GM23248 (cell line): ENCODE measurements around the gene COL6A1. TPM values are rescaled to one million over a fixed set of nuclear protein-coding genes. Genes with fewer than 3 reads are reported as not detected.

Experiments used
- DNase-seq: peaks from one replicate; pipeline ENCODE4 v3.0.0-alpha.2; 2015
- H2AFZ ChIP-seq: fragments of 200-600 bp; sonication (generic); 2 replicates; pipeline ENCODE4 v1.6.1; 2016; ENCODE audit warnings: antibody characterized with exemption
- H3F3A ChIP-seq: fragments of 200-600 bp; sonication (generic); 2 replicates; pipeline ENCODE4 v1.6.1; 2016; ENCODE audit warnings: mild to moderate bottlenecking, antibody characterized with exemption, mixed run types; ENCODE audit not compliant: insufficient read depth
- H3K27ac ChIP-seq: fragments of 200-600 bp; sonication (generic); 2 replicates; pipeline ENCODE4 v1.5.1; 2016; ENCODE audit warnings: mild to moderate bottlenecking
- H3K27me3 ChIP-seq: fragments of 200-600 bp; sonication (generic); replicated peaks from 2 replicates; pipeline ENCODE4 v1.6.1; 2016; ENCODE audit warnings: mild to moderate bottlenecking; ENCODE audit not compliant: insufficient read depth
- H3K36me3 ChIP-seq: fragments of 200-600 bp; sonication (generic); 2 replicates; pipeline ENCODE4 v1.6.1; 2016; ENCODE audit warnings: low read depth, mild to moderate bottlenecking
- H3K4me1 ChIP-seq: fragments of 200-600 bp; sonication (generic); 2 replicates; pipeline ENCODE4 v1.6.1; 2016; ENCODE audit warnings: mild to moderate bottlenecking; ENCODE audit not compliant: insufficient read depth
- H3K4me2 ChIP-seq: fragments of 200-600 bp; sonication (generic); one replicate; pipeline ENCODE4 v1.6.1; 2016; ENCODE audit warnings: mild to moderate bottlenecking; ENCODE audit not compliant: unreplicated experiment
- H3K4me3 ChIP-seq: fragments of 200-600 bp; sonication (generic); 2 replicates; pipeline ENCODE4 v1.5.1; 2016; ENCODE audit warnings: mild to moderate bottlenecking
- H3K79me2 ChIP-seq: fragments of 200-600 bp; sonication (generic); 2 replicates; pipeline ENCODE4 v1.6.1; 2016; ENCODE audit warnings: mild to moderate bottlenecking; ENCODE audit not compliant: insufficient read depth
- H3K9ac ChIP-seq: fragments of 200-600 bp; sonication (generic); 2 replicates; pipeline ENCODE4 v1.6.1; 2016; ENCODE audit warnings: mild to moderate bottlenecking
- H3K9me2 ChIP-seq: fragments of 200-600 bp; sonication (generic); 2 replicates; pipeline ENCODE4 v1.6.1; 2016; ENCODE audit warnings: mixed run types, mild to moderate bottlenecking, moderate library complexity; ENCODE audit not compliant: insufficient read depth
- H3K9me3 ChIP-seq: fragments of 200-600 bp; sonication (generic); one replicate; pipeline ENCODE4 v1.6.1; 2017; ENCODE audit warnings: low read depth
- H4K20me1 ChIP-seq: fragments of 200-600 bp; sonication (generic); 2 replicates; pipeline ENCODE4 v1.6.0; 2016; ENCODE audit not compliant: insufficient read depth
- EZH2 ChIP-seq: fragments of 200-600 bp; sonication (generic); IDR thresholded peaks from 2 replicates; pipeline ENCODE4 v1.6.1; 2018; ENCODE audit warnings: antibody characterized with exemption, mild to moderate bottlenecking; ENCODE audit not compliant: insufficient read depth, poor library complexity, severe bottlenecking
- EZH2phosphoT487 ChIP-seq: fragments of 200-600 bp; sonication (generic); IDR thresholded peaks from 2 replicates; pipeline ENCODE4 v1.6.1; 2018; ENCODE audit warnings: antibody characterized with exemption, moderate library complexity, mild to moderate bottlenecking, low read depth; ENCODE audit not compliant: insufficient read depth
- WGBS, 2 experiments: methylation state at CpG; one replicate each; pipeline ENCODE4 v1.1.6; 2015 to 2017; ENCODE audit warnings: low lambda C conversion rate in 2 of 2, low coverage in 1 of 2; ENCODE audit errors: missing lambda C conversion rate in 2 of 2; 5-methylcytosine and 5-hydroxymethylcytosine counted together
- in situ Hi-C: fragments of 300-500 bp; cut with MboI; formaldehyde crosslinking; loops from 2 replicates; pipeline ENCODE4 v1.15.0; 2020
- polyA plus RNA-seq: library from polyadenylated mRNA; unstranded; fragments of >200 nt; fragmentation: Nextera tagmentation; extraction: Ambion mirVana; gene quantifications from 2 replicates; pipeline ENCODE4 v1.2.1, GENCODE V29; 2016
- total RNA-seq: library from RNA; depleted of rRNA; stranded (reverse); fragments of >200 nt; shearing (Covaris generic); gene quantifications from 2 replicates; pipeline ENCODE4 v1.2.3, GENCODE V29; 2014

Gene COL6A1
- total and polyA plus RNA-seq, 2 experiments from 2014 or later = 685 to 1,783 TPM

DNA sequence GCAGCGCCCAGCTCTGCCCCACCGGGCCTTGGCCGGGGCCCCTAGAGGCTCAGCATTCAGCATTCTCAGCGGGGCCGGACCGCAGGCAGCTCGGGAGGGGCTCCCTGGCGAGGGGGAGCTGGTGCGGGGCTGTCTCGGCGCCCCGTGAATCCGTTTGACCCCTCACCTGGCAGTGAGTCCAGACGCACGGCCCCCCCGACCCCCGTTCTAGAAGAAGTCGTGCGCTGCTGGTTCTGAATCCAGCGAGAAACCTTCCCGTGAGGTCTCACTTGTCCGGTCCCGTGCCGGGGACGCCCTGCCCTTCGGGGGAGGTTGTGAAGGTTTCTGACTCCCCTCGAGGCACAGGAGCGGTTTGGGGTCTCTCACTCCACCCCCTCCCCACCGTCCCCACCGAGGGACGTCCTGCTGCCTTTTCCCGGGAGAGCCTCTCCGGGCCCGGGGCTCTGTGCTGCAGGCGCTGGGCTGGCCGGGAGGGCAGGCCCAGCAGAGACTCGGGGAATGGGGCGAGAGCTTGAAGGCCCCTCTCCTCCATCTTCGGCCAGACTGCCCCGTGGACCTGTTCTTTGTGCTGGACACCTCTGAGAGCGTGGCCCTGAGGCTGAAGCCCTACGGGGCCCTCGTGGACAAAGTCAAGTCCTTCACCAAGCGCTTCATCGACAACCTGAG lies 655 bp downstream of the COL6A1 start:
- peak overlapping the region; percentile 83 for H3K4me2 ChIP-seq
- H3K4me1 ChIP-seq = peaks cover 21% of the 10 kb centered on the region
- no peaks in the 10 kb centered on the region for H3K27me3 ChIP-seq
- H3K4me3 ChIP-seq = peak overlapping the region; percentile 90
- in situ Hi-C loops = no loop called here
- H3K27ac ChIP-seq = peak overlapping the region; percentile 80
- TF ChIP-seq EZH2phosphoT487 (no peak), EZH2 (no peak)
- WGBS, 2 experiments = 1 to 3% methylated on average over 27 to 37 of the region's 45 CpGs
- H3K9me3 ChIP-seq = no peaks in the 10 kb centered on the region
- H3K79me2 ChIP-seq = peaks cover 55% of the 10 kb centered on the region
- no peaks in the 10 kb centered on the region for H4K20me1 ChIP-seq
- no peak overlapping the region for H2AFZ ChIP-seq
- H3K9ac ChIP-seq = peak overlapping the region; percentile 96
- DNase-seq = peak; percentile 57
- peaks cover 27% of the 10 kb centered on the region; the same call in 1 of the 2 replicates for H3K36me3 ChIP-seq
- peaks cover 25% of the 10 kb centered on the region for H3F3A ChIP-seq
- no peaks in the 10 kb centered on the region for H3K9me2 ChIP-seq

DNA sequence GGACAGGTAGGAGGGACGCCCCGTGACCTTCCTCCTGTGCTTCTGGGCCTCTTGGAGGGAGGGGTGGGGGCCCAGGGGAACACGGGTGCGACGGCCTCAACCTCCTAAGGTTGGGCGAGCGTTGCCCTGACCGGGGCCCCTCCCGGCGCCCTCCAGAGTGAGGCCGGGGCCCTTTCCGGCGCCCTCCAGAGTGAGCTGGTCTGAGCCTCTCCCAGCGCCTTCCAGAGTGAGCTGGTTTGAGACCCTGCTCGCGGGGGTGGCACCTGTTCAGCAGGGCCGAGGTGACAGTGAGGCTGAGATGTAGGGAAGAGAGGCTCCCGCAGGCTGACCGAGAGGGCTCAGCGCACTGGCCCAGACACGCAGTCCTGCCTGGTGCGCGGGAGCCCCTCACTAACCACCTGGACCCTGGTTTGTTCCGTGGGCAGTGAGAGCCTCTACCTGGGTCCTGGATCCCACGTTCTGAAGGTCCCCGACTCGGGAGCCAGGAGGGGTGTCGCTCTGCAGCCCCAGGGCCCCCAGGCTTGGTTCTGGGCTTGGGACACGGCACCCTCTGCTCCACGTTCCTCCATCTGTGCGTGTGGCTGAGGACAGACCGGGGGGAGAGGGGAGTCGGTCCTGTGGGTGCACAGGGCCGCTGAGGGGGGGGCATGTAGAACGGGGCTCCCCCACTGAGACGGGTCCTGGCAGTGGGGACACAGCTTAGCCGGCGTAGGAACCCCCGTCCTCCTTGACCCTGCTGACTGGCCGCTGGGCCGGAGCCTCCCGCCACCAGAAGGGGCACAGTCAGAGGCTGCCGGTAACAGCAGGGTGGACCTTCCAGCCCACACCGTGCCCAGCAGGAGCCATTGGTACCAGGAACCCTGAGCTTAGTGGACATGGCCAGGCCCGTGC lies 1.4 kb downstream of the COL6A1 start:
- Histone ChIP-seq H3K36me3 (peaks cover 29% of the 10 kb centered on the region; the same call in 1 of the 2 replicates), H3K27ac (peak overlapping the region; percentile 80), H3K4me2 (peak overlapping the region; percentile 83), H3F3A (peaks cover 25% of the 10 kb centered on the region), H3K9ac (peak overlapping the region; percentile 96), H3K9me2 (no peaks in the 10 kb centered on the region), H2AFZ (no peak overlapping the region), H3K9me3 (no peaks in the 10 kb centered on the region), H3K79me2 (peaks cover 58% of the 10 kb centered on the region), H4K20me1 (no peaks in the 10 kb centered on the region), H3K27me3 (no peaks in the 10 kb centered on the region), H3K4me3 (peak overlapping the region; percentile 90), H3K4me1 (peaks cover 21% of the 10 kb centered on the region)
- no peak for TF ChIP-seq EZH2phosphoT487
- TF ChIP-seq EZH2 = no peak
- peak; percentile 53 for DNase-seq
- 1 to 3% methylated on average over 40 to 45 of the region's 45 CpGs for WGBS, 2 experiments
- in situ Hi-C loops = no loop called here

DNA sequence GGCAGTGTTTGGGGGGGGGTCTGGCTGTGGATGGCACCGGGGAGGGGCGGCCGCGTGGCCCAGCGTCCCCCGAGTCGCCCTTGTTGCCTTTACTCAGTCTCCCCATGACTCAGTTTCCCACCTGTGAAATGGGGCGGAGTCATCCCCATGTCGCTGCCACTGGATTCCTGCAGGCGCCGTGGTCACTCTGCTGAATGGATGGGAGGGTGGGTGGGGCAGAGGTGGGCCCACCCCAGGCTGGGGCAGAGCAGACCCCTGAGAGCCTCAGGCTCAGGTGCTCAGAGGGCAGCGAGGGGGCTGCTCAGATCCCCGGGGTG lies 2.0 kb downstream of the COL6A1 start:
- Histone ChIP-seq H3F3A (peaks cover 25% of the 10 kb centered on the region), H3K9me2 (no peaks in the 10 kb centered on the region), H4K20me1 (no peaks in the 10 kb centered on the region), H3K79me2 (peaks cover 62% of the 10 kb centered on the region), H3K4me3 (peak overlapping the region; percentile 90), H3K4me2 (peak overlapping the region; percentile 83), H3K27ac (peak overlapping the region; percentile 80), H3K4me1 (peaks cover 19% of the 10 kb centered on the region), H3K9ac (peak overlapping the region; percentile 96), H3K9me3 (no peaks in the 10 kb centered on the region), H2AFZ (no peak overlapping the region), H3K27me3 (no peaks in the 10 kb centered on the region), H3K36me3 (peaks cover 29% of the 10 kb centered on the region; the same call in 1 of the 2 replicates)
- TF ChIP-seq EZH2 = no peak
- in situ Hi-C loops = no loop called here
- 0 to 5% methylated on average over 5 to 13 of the region's 13 CpGs for WGBS, 2 experiments
- DNase-seq = no peak

DNA sequence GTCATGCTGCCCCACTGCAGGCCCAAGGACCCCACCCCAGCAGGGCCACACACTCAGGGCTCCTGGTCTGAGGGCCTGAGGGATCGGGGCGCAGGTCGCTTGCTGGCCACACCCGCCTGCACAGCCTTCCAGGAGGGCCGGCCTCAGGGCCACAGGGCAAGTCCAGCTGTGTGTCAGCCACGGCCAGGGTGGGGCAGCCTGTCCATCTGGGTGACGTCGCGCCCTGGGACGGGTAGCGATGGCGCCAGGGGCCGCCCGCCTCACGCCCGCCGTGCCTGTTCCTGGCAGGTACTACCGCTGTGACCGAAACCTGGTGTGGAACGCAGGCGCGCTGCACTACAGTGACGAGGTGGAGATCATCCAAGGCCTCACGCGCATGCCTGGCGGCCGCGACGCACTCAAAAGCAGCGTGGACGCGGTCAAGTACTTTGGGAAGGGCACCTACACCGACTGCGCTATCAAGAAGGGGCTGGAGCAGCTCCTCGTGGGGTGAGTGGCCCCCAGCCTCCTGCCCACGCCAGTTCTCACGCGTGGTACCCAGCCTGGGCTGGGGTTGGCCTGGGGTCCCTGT lies 2.5 kb downstream of the COL6A1 start:
- Histone ChIP-seq H3K4me3 (peak overlapping the region; percentile 90), H3F3A (peaks cover 21% of the 10 kb centered on the region), H3K27ac (peak overlapping the region; percentile 48), H4K20me1 (no peaks in the 10 kb centered on the region), H3K27me3 (no peaks in the 10 kb centered on the region), H3K9ac (peak overlapping the region; percentile 96), H3K9me3 (no peaks in the 10 kb centered on the region), H2AFZ (no peak overlapping the region), H3K4me2 (peak overlapping the region; percentile 68), H3K79me2 (peaks cover 66% of the 10 kb centered on the region), H3K9me2 (no peaks in the 10 kb centered on the region), H3K36me3 (peaks cover 29% of the 10 kb centered on the region; the same call in 1 of the 2 replicates), H3K4me1 (peaks cover 14% of the 10 kb centered on the region)
- DNase-seq = peak; percentile 83
- TF ChIP-seq EZH2phosphoT487 (no peak), EZH2 (no peak)
- 5 to 7% methylated on average over 36 to 38 of the region's 38 CpGs for WGBS, 2 experiments
- in situ Hi-C loops = no loop called here
